GM19468 (cell line): Measurements from ENCODE around the gene NKX6-1.

Experiments used
- ATAC-seq: cut with Tn5 transposase; IDR thresholded peaks from one replicate; pipeline ENCODE4 v1.9.1; 2021; ENCODE audit warnings: mild to moderate bottlenecking, moderate library complexity, moderate number of reproducible peaks; ENCODE audit not compliant: unreplicated experiment; ENCODE audit errors: extremely low read depth

The NKX6-1 gene

GRCh38 chr4:84498935-84499623 lies at the start of gene NKX6-1:
Gene NKX6-1 (minus strand): TSS chr4:84499292. CDS start chr4:84498228, 1,064 bp downstream.
- ATAC-seq: no peak

DNA sequence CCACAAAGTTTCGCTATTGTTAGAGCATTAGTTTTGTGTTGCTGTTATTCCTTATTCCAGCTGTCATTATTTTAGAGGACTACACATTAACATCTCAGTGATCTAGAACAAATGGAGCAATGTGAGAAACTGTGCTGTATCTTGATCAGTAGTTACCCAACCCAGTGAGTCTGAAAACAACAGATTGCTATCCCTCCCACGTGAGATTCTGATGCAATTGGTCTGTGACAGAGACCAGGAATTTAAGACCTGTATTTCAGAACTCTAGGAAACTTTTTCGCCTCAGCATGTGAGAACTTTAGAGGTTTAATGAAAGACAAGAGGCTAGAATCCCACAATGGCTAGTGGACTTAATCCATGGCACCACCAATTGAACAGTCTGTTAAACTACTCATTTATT lies 48.1 kb upstream of the NKX6-1 start:
- ATAC-seq: no peak

DNA sequence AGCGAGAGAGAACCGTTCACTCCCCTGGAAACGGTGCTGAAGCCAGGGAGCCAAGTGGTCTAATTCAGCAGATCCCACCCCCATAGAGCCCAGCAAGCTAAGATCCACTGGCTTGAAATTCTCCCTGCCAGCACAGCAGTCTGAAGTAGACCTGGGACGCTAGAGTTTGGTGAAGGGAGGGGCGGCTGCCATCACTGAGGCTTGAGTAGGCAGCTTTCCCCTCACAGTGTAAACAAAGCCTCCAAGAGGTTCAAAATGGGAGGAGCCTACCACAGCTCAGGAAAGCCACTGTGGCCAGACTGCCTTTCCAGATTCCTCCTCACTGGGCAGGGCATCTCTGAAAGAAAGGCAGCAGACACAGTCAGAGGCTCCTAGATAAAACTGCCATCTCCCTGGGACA lies 46.0 kb upstream of the NKX6-1 start:
- ATAC-seq: no peak

DNA sequence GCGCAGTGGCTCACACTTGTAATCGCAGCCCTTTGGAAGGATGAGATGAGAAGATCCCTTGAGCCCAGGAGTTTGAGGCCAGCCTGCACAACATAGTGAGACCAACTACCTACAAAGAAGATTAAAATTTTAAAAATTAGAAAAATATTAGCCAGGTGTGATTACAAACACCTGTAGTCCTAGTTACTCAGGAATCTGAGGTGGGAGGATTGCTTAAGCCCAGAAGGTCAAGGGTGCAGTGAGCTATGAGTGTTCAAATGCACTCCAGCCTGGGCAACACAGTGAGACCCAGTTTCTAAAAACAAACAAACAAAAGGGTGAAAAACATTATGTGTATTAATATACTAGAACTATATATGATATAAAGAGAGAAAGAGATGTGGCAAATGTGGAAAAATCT lies 36.8 kb upstream of the NKX6-1 start:
- no peak for ATAC-seq

- no peak for ATAC-seq
These were observed 32.6 kb upstream of the NKX6-1 start for GRCh38 chr4:84531689-84532088.

- no peak for ATAC-seq
These were observed 31.8 kb upstream of the NKX6-1 start for GRCh38 chr4:84530871-84531270.

DNA sequence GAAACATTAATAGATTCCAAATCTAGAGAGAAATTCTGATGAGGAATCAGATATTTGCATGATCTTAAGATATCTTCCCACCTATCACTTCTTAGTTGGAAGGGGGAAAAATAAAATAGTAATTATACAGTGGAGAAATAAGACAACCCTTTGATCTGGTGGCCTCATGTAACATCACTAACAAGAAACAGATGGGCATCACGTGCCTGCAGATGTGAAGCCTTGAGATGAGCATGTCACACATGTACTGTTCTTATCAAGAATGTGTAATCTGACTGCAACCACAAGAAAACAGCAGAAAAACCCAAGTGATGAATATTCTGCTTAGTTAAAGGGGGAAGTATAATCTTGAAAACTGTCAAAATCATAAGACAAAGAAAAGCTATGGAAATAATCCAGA lies 31.4 kb upstream of the NKX6-1 start:
- no peak for ATAC-seq

- no peak for ATAC-seq
These were observed 30.2 kb upstream of the NKX6-1 start for GRCh38 chr4:84529169-84529751.

- ATAC-seq: no peak
These were observed 28.3 kb upstream of the NKX6-1 start for GRCh38 chr4:84527391-84527790.

DNA sequence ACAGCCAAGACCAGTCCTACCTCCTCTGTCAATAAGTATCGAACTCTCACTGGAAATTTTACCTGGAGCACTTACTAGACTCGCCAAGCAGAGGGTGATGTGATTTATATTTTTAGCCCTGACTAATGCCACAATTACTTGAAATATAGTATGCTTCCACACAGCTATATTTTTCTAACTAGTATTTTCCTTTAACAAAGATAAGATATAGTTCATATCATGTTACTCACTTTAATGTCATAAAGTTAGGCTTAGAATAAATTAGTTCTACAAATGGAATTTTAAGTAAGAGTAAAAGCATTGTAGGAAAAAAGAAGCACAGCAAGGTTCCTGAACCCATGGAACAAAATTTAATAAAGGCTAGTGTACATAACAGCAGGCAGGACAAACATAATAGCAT lies 16.0 kb upstream of the NKX6-1 start:
- ATAC-seq: no peak

GRCh38 chr4:84512277-84512676 lies 13.2 kb upstream of the NKX6-1 start:
- no peak for ATAC-seq

GRCh38 chr4:84511703-84512102 lies 12.6 kb upstream of the NKX6-1 start:
- ATAC-seq: no peak

DNA sequence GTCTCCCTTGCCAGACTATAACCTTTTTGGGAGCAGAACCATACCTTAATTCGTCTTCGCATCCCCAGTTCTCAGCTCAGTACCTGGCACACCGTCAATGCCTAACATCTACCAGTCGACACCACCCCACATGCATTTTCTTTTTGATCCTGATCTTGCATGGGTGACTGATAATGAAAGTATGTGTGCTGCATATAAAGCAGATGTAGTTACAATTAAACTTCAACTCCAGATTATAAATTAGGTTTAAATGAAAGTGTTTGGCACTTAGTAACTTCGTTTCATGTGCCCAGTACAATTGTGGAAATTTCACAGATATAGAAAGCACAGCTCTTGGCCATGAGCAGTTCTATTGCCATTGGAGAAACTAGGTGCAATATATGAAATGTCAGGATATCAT lies 8.8 kb upstream of the NKX6-1 start:
- no peak for ATAC-seq

DNA sequence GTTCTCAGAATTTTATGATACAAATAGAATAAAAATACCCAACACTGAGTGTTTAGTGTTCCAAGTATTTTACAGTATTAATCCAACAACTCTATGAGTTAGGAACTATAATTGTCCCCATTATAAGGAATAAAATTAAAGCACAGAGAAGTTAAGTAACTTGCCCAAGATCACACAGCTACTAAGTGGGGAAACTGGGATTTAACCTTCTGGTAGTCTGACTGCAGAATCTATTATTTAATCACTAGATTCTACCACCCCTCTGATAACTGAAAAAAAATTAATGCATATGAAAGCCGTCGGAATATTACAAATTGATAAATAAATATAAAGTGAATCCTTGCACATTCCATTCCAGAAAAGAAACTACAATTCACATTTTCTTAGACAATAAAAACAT lies 5.7 kb upstream of the NKX6-1 start:
- ATAC-seq: no peak

GRCh38 chr4:84503495-84504437 lies 4.7 kb upstream of the NKX6-1 start:
- peak; percentile 62 for ATAC-seq

- no peak for ATAC-seq
These were observed 3.9 kb upstream of the NKX6-1 start for GRCh38 chr4:84502955-84503373.

DNA sequence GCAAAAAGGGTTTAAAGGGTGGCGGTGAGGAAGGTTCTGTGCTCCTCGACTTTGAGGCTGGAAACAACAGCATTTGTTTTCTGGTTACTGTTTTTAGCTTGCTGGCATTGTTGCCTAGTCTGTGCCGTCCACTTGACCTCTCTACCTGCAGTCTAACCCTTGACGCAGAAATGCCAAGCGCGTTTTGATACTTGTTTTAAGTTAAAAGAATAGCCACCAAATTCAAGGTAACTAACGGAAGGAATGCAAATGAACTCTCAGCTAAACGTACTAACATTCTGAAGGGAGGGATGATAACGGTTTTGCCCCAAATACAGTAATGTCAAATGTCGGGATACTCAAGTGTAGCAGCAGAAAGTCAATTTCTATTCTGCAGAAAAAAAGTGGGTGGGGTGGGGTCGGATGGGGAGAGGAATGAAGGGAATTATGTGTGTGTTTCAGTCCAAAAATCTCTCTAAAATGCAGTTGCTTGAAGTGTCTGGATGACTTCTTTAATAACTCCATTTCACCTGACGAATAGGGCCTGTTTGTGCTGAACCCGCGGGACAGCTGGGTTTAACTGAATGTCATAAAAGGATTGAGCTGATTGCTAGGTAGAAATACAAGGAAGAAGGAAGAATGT lies 3.4 kb upstream of the NKX6-1 start:
- ATAC-seq: no peak

DNA sequence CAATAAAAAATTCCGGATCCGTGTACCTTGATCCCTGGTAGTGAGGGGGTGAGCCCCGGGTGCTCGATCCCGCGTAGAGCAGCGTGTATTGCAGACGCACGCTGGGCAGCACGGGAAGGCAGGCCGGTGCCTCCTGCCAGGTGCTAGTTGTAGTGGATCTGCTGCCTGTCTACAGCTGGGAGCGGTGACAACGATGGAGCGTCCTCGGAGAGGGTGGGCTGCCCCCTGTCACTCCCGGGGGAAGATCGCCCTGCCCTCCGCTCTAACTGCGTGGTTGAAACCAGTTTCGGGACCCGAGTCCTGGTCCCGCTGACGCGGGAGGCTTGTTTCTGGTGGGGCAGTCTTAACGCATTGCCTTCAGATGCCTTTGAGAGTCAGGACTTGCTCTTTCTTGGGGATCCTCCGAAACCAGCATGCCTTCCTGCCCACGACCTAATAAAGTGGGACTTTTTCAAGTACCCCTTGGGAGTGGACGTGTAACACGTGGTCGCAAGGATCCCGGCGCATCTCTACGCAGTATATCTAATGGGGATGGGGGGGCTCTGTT lies 2.7 kb upstream of the NKX6-1 start:
- no peak for ATAC-seq

DNA sequence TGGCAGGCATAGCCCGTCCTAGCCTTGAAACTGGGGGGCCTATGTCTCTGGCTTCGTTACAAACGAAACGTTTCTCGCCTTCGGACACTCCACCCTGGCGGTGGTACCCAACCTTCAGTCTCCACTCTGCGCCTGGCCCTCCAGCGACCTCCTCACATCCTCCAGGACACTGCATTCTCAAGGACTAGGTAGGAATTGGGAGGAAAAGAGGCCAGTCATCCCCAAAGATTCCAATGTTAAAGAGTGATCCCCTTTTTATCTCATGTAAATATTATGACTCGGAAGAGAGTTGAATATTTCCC lies 2.1 kb upstream of the NKX6-1 start:
- no peak for ATAC-seq

- no peak for ATAC-seq
These were observed 1.5 kb upstream of the NKX6-1 start for GRCh38 chr4:84500386-84501201.
